Peyer's patch (tissue), 4 donors: ENCODE measurements around the gene ONECUT3. TPM values are rescaled to one million over a fixed set of nuclear protein-coding genes. Genes with fewer than 3 reads are reported as not detected.

Experiments used
- DNase-seq, 3 donors: peaks; one replicate each; pipeline ENCODE4 v3.0.0-alpha.2; 2017 to 2019
- H3K27ac ChIP-seq, 4 donors: fragments of 200-600 bp; sonication (generic); one replicate each; pipeline ENCODE4 v1.5.1; 2016 to 2019
- H3K27me3 ChIP-seq, 2 donors: fragments of 200-600 bp; sonication (generic); one replicate each; pipeline ENCODE4 v1.5.1; 2019
- H3K36me3 ChIP-seq, 3 donors: fragments of 200-600 bp; sonication (generic); one replicate each; pipeline ENCODE4 v1.5.1; 2016 to 2019
- H3K4me1 ChIP-seq, 4 donors: fragments of 200-600 bp; sonication (generic); one replicate each; pipeline ENCODE4 v1.5.1; 2016 to 2019
- H3K4me3 ChIP-seq, 4 donors: fragments of 200-600 bp; sonication (generic); 1 replicate in 3 of 4; 2 replicates in 1 of 4; pipeline ENCODE4 v1.5.1; 2016 to 2019; ENCODE audit warnings: mild to moderate bottlenecking in 1 of 4
- H3K9me3 ChIP-seq, 4 donors: fragments of 200-600 bp; sonication (generic); one replicate each; pipeline ENCODE4 v1.5.1; 2016 to 2019; ENCODE audit warnings: mild to moderate bottlenecking in 1 of 4
- POLR2A ChIP-seq, 2 donors: fragments of 450-650 bp; IDR thresholded peaks; one replicate each; pipeline ENCODE4 v1.5.1; 2017; ENCODE audit warnings: antibody characterized with exemption in 2 of 2, mild to moderate bottlenecking in 2 of 2, moderate library complexity in 2 of 2
- total RNA-seq, 4 donors: library from RNA; depleted of rRNA; stranded (reverse); fragments of >200 nt; gene quantifications; one replicate each; pipeline ENCODE4 v1.1.0, GENCODE V29; 2016
- TF ChIP-seq, protein P1 (sequence below), 6 experiments: fragments of 450-650 bp in 4 of 6; fragments of 200-600 bp in 2 of 6; sonication (generic) in 1 of 6; IDR thresholded peaks; one replicate each; pipeline ENCODE4 v1.5.1; 2017 to 2019; ENCODE audit warnings: antibody characterized with exemption in 6 of 6, mild to moderate bottlenecking in 3 of 6, moderate library complexity in 1 of 6

ONECUT3 gene
- total RNA-seq, 4 donors from 2014 or later, result 0.27 to 0.28 TPM; not detected in 2

DNA sequence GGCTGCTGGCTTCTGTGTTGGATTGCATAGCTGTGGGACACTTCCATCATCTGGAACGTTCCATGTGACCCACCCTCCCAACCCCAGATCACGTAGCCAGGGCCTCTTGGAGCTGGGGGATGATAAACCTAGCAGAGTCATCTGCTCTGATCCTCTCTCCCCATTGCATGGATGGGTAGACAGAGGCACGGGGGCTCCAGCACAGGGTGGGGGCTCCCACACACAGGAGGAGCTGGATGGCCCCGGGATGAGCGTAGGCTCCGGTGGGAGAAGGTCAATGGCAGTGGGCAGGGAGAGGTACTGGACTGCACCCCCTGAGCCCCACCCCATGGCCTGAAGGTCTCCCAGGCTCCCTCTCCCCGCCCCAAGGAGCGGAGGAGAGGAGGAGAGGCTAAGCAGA lies 33.4 kb downstream of the ONECUT3 start:
- H3K4me1 ChIP-seq, result peaks cover 0 to 5% (median 0%) of the 10 kb centered on the region in 4 donors
- peaks cover 0 to 8% (median 2%) of the 10 kb centered on the region in 4 donors for H3K9me3 ChIP-seq
- TF ChIP-seq, protein P1, sequence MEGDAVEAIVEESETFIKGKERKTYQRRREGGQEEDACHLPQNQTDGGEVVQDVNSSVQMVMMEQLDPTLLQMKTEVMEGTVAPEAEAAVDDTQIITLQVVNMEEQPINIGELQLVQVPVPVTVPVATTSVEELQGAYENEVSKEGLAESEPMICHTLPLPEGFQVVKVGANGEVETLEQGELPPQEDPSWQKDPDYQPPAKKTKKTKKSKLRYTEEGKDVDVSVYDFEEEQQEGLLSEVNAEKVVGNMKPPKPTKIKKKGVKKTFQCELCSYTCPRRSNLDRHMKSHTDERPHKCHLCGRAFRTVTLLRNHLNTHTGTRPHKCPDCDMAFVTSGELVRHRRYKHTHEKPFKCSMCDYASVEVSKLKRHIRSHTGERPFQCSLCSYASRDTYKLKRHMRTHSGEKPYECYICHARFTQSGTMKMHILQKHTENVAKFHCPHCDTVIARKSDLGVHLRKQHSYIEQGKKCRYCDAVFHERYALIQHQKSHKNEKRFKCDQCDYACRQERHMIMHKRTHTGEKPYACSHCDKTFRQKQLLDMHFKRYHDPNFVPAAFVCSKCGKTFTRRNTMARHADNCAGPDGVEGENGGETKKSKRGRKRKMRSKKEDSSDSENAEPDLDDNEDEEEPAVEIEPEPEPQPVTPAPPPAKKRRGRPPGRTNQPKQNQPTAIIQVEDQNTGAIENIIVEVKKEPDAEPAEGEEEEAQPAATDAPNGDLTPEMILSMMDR (IDR thresholded peaks at IDR 0.05), result no peak
- TF ChIP-seq POLR2A (IDR thresholded peaks at IDR 0.05), result no peak
- no peak for DNase-seq
- no peak overlapping the region for H3K4me3 ChIP-seq
- no peaks in the 10 kb centered on the region for H3K27me3 ChIP-seq
- H3K27ac ChIP-seq, result no peak overlapping the region
- H3K36me3 ChIP-seq, result no peaks in the 10 kb centered on the region

- peaks cover 0 to 3% (median 0%) of the 10 kb centered on the region in 4 donors for H3K9me3 ChIP-seq
- no peak for DNase-seq
- no peaks in the 10 kb centered on the region for H3K36me3 ChIP-seq
- no peaks in the 10 kb centered on the region for H3K27me3 ChIP-seq
- H3K4me1 ChIP-seq, result peaks cover 0 to 5% (median 0%) of the 10 kb centered on the region in 4 donors
- no peak overlapping the region for H3K27ac ChIP-seq
- TF ChIP-seq, protein P1 (IDR thresholded peaks at IDR 0.05), result no peak
- no peak for TF ChIP-seq POLR2A (IDR thresholded peaks at IDR 0.05)
- no peak overlapping the region for H3K4me3 ChIP-seq
These were observed 33.8 kb downstream of the ONECUT3 start for GRCh38 chr19:1787116-1787515.

- Histone ChIP-seq H3K9me3 (no peaks in the 10 kb centered on the region), H3K27ac (no peak overlapping the region), H3K4me3 (no peak overlapping the region), H3K36me3 (no peaks in the 10 kb centered on the region), H3K4me1 (peaks cover 0 to 5% (median 0%) of the 10 kb centered on the region in 4 donors), H3K27me3 (no peaks in the 10 kb centered on the region)
- TF ChIP-seq POLR2A (IDR thresholded peaks at IDR 0.05), result no peak
- DNase-seq, result no peak
These were observed 36.1 kb downstream of the ONECUT3 start for GRCh38 chr19:1789261-1790041.

DNA sequence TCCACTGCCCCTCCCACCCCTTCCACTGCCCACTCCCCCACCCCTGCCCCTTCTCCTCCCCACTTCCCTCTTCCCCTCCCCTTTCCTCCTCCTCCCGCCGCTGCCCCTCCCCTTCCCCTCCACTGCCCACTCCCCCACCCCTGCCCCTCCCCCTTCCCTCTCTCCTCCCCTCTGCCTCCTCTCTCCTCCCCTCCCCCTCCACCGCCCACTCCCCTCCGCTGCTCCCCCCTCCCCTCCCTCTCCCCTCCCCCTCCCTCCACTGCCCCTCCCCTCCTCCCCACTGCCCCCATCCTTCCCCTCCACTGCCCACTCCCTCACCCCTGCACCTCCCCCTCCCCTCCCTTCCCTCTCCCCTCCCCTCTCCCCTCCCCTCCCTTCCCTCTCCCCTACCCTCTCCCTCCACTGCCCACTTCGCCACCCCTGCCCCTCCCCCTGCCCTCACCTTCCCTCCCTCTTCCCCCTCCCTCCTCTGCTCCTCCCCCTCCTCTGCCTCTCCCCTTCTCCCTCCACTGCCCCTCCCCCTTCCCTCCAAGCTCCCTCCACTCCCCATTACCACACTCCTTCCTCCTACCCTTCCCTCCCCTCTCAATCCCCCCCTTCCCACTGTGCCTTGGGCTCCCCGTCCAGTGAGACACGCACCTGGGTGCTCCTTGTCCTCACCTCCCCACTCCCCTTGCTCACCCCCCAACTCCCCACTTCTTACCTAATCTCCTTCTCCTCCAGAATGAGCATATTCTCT lies 36.9 kb downstream of the ONECUT3 start:
- no peaks in the 10 kb centered on the region for H3K9me3 ChIP-seq
- H3K4me3 ChIP-seq, result no peak overlapping the region
- no peak for DNase-seq
- no peak overlapping the region for H3K27ac ChIP-seq
- H3K27me3 ChIP-seq, result no peaks in the 10 kb centered on the region
- TF ChIP-seq, protein P1 (IDR thresholded peaks at IDR 0.05), result no peak
- no peak for TF ChIP-seq POLR2A (IDR thresholded peaks at IDR 0.05)
- H3K4me1 ChIP-seq, result peaks cover 0 to 5% (median 0%) of the 10 kb centered on the region in 4 donors
- H3K36me3 ChIP-seq, result no peaks in the 10 kb centered on the region

- no peak for DNase-seq
These were observed 38.6 kb downstream of the ONECUT3 start for GRCh38 chr19:1791879-1792278.

More at GRCh38 chr19:1791879-1792278, 38.6 kb downstream of the ONECUT3 start:
- no peaks in the 10 kb centered on the region for H3K36me3 ChIP-seq
- no peaks in the 10 kb centered on the region for H3K9me3 ChIP-seq
- H3K4me3 ChIP-seq, result no peak overlapping the region
- H3K4me1 ChIP-seq, result peaks cover 0 to 8% (median 0%) of the 10 kb centered on the region in 4 donors
- TF ChIP-seq POLR2A (IDR thresholded peaks at IDR 0.05), result no peak
- TF ChIP-seq, protein P1 (IDR thresholded peaks at IDR 0.05), result no peak
- no peak overlapping the region for H3K27ac ChIP-seq
- H3K27me3 ChIP-seq, result no peaks in the 10 kb centered on the region
